HepG2 (cell line): ENCODE results near the gene SYNPR.

Experiments used
- ATF3 ChIP-seq: sonication (generic); formaldehyde crosslinking; IDR thresholded peaks from 2 replicates; pipeline ENCODE4 v1.4.0; 2020; ENCODE audit warnings: missing genetic modification reagents
- CEBPB ChIP-seq: IDR thresholded peaks from 2 replicates; pipeline ENCODE4 v1.6.1; 2011; ENCODE audit warnings: low read depth, low read length, improper control_type of control experiment, borderline replicate concordance
- CTCF ChIP-seq: sonication (generic); formaldehyde crosslinking; IDR thresholded peaks from 2 replicates; pipeline ENCODE4 v1.5.0; 2020; ENCODE audit warnings: mild to moderate bottlenecking, missing genetic modification reagents, moderate library complexity
- GZF1 ChIP-seq: sonication (generic); formaldehyde crosslinking; IDR thresholded peaks from 2 replicates; pipeline ENCODE4 v1.5.1; 2020; ENCODE audit warnings: mild to moderate bottlenecking, missing genetic modification reagents
- IRF2 ChIP-seq: IDR thresholded peaks from 2 replicates; pipeline ENCODE4 v1.6.1; 2018; ENCODE audit warnings: missing genetic modification reagents, missing compliant biosample characterization
- MAZ ChIP-seq, 2 experiments: sonication (generic) in 1 of 2; formaldehyde crosslinking in 1 of 2; IDR thresholded peaks; 2 replicates each; pipeline versions ENCODE4 v1.5.0 to v1.6.1; 2012 to 2020; ENCODE audit warnings: low read depth in 2 of 2, mild to moderate bottlenecking in 2 of 2, borderline replicate concordance in 1 of 2, improper control_type of control experiment in 1 of 2, low read length in 1 of 2, missing genetic modification reagents in 1 of 2, moderate library complexity in 1 of 2
- NAIF1 ChIP-seq: sonication (generic); formaldehyde crosslinking; IDR thresholded peaks from 2 replicates; pipeline ENCODE4 v1.5.0; 2020; ENCODE audit warnings: mild to moderate bottlenecking, missing genetic modification reagents, borderline replicate concordance
- NR2F2 ChIP-seq: IDR thresholded peaks from 2 replicates; pipeline ENCODE4 v1.6.1; 2012; ENCODE audit warnings: low read depth, inconsistent platforms, borderline replicate concordance
- POLR2AphosphoS5 ChIP-seq: IDR thresholded peaks from 2 replicates; pipeline ENCODE4 v1.6.1; 2012; ENCODE audit warnings: low read depth, low read length
- TBX3 ChIP-seq: fragments of 450-650 bp; IDR thresholded peaks from 2 replicates; pipeline ENCODE4 v1.6.1; 2017; ENCODE audit warnings: antibody characterized with exemption, mild to moderate bottlenecking, inconsistent platforms, borderline replicate concordance
- TCF7L2 ChIP-seq: IDR thresholded peaks from 2 replicates; pipeline ENCODE4 v1.6.1; 2011; ENCODE audit warnings: mild to moderate bottlenecking, low read depth, low read length, moderate library complexity
- ZBTB33 ChIP-seq: sonication (generic); formaldehyde crosslinking; IDR thresholded peaks from 2 replicates; pipeline ENCODE4 v1.4.0; 2020; ENCODE audit warnings: missing genetic modification reagents
- ZNF296 ChIP-seq: sonication (generic); formaldehyde crosslinking; conservative IDR thresholded peaks from 2 replicates; pipeline ENCODE4 v1.5.0; 2020; ENCODE audit warnings: mild to moderate bottlenecking, missing genetic modification reagents

GRCh38 chr3:63493101-63493500 is 215.0 kb downstream of the SYNPR start:
- TF ChIP-seq CTCF (CRISPR knock-in tag), result no peak
- no peak for TF ChIP-seq ZBTB33
- no peak for TF ChIP-seq GZF1 (CRISPR knock-in tag)
- TF ChIP-seq MAZ (IDR thresholded peaks at IDR 0.05; ENCODE audit: borderline replicate concordance, low read depth, low read length), result no peak
- no peak for TF ChIP-seq MAZ (CRISPR knock-in tag; IDR thresholded peaks at IDR 0.05; ENCODE audit: low read depth)
- TF ChIP-seq TCF7L2, result no peak
- no peak for TF ChIP-seq IRF2 (CRISPR knock-in tag)
- TF ChIP-seq NAIF1 (CRISPR knock-in tag), result no peak
- TF ChIP-seq ATF3 (CRISPR knock-in tag), result no peak
- TF ChIP-seq TBX3, result no peak
- TF ChIP-seq ZNF296 (CRISPR knock-in tag), result no peak
- TF ChIP-seq NR2F2, result no peak
- no peak for TF ChIP-seq POLR2AphosphoS5
- TF ChIP-seq CEBPB, result no peak
